HepG2 (cell line): ENCODE data around the gene FASLG. TPM values are rescaled to one million over a fixed set of nuclear protein-coding genes. Genes with fewer than 3 reads are reported as not detected.

ENCODE experiments used
- ATAC-seq: fragments of 200-7000 bp; cut with Tn5 transposase; 3 replicates; pipeline ENCODE4 v1.9.1; 2020; ENCODE audit warnings: mild to moderate bottlenecking, moderate library complexity
- BruUV-seq: library from RNA; stranded (reverse); fragments of 400-500 nt; replicated peaks from 2 replicates; lab custom pipeline; 2021; lab: Mats Ljungman, UMichigan
- CTCF ChIA-PET: fragments of 300-600 bp; formaldehyde crosslinking; extraction: SDS; loops from one replicate; lab custom pipeline; 2021; ENCODE audit warnings: low total read pairs, inconsistent platforms, low intra/inter-chr PET ratio; lab: Yijun Ruan, JAX
- POLR2A ChIA-PET: fragments of 350-600 bp; sonication (Branson Sonifier 250); formaldehyde crosslinking; loops from one replicate; lab custom pipeline; 2020; ENCODE audit warnings: antibody characterized with exemption, inconsistent platforms; lab: Yijun Ruan, JAX
- DNase-seq: peaks from one replicate; pipeline ENCODE4 v3.0.0-alpha.2; 2015; ENCODE audit warnings: low spot score
- FAIRE-seq: peaks from 3 replicates; lab custom pipeline; 2011; peaks lifted over from hg19 to GRCh38; lab: Jason Lieb, UNC
- H2AFZ ChIP-seq: one replicate; pipeline ENCODE4 v1.6.1; 2011; ENCODE audit warnings: low read length, inconsistent platforms
- H3K27ac ChIP-seq: fragments of 300-600 bp; 3 replicates; pipeline ENCODE4 v1.8.0; 2011; ENCODE audit warnings: mixed run types, mild to moderate bottlenecking, mixed read lengths, low read length, inconsistent platforms; ENCODE audit not compliant: insufficient read depth; ENCODE audit errors: extremely low read length
- H3K27me3 ChIP-seq, 2 experiments: fragments of 200-600 bp in 1 of 2; 2 replicates in 1 of 2; 3 replicates in 1 of 2; pipeline versions ENCODE4 v1.6.0 to v1.8.0; 2011; ENCODE audit warnings: low read length in 2 of 2, mild to moderate bottlenecking in 2 of 2, moderate library complexity in 2 of 2, inconsistent platforms in 1 of 2; ENCODE audit not compliant: insufficient read depth in 2 of 2, control insufficient read depth in 1 of 2
- H3K36me3 ChIP-seq, 2 experiments: fragments of 200-600 bp in 1 of 2; replicated peaks in 1 of 2; 2 replicates in 1 of 2; 3 replicates in 1 of 2; pipeline versions ENCODE4 v1.5.1 to v1.8.0; 2011; ENCODE audit warnings: low read length in 2 of 2, inconsistent platforms in 1 of 2; ENCODE audit not compliant: insufficient read depth in 2 of 2, control insufficient read depth in 1 of 2
- H3K4me1 ChIP-seq: 2 replicates; pipeline ENCODE4 v1.5.1; 2012; ENCODE audit warnings: low read length, inconsistent platforms; ENCODE audit not compliant: insufficient read depth
- H3K4me2 ChIP-seq: 2 replicates; pipeline ENCODE4 v1.6.0; 2011; ENCODE audit warnings: low read depth, low read length, inconsistent platforms
- H3K4me3 ChIP-seq, 3 experiments: fragments of 200-600 bp in 1 of 3; sonication (generic), shearing (Covaris generic) in 1 of 3; replicated peaks in 1 of 3; 2 replicates each; pipeline ENCODE4 v1.5.1; 2011 to 2016; ENCODE audit warnings: low read length in 3 of 3, inconsistent platforms in 2 of 3, low read depth in 2 of 3, mild to moderate bottlenecking in 2 of 3, control low read depth in 1 of 3, mixed read lengths in 1 of 3; ENCODE audit not compliant: insufficient read depth in 1 of 3
- H3K79me2 ChIP-seq: one replicate; pipeline ENCODE4 v1.6.1; 2011; ENCODE audit warnings: low read length, inconsistent platforms; ENCODE audit not compliant: insufficient read depth
- H3K9ac ChIP-seq: 2 replicates; pipeline ENCODE4 v1.6.0; 2011; ENCODE audit warnings: mild to moderate bottlenecking, low read depth, low read length, inconsistent platforms; ENCODE audit not compliant: insufficient read depth
- H3K9me3 ChIP-seq: 2 replicates; pipeline ENCODE4 v1.5.1; 2012; ENCODE audit warnings: mild to moderate bottlenecking, low read length
- H4K20me1 ChIP-seq: 2 replicates; pipeline ENCODE4 v1.6.0; 2011; ENCODE audit warnings: inconsistent platforms, mild to moderate bottlenecking, low read length, moderate library complexity; ENCODE audit not compliant: insufficient read depth
- CCDC6 ChIP-seq: sonication (generic); formaldehyde crosslinking; IDR thresholded peaks from 2 replicates; pipeline ENCODE4 v1.8.1; 2022; ENCODE audit warnings: mild to moderate bottlenecking, missing genetic modification reagents, moderate library complexity
- CEBPB ChIP-seq: IDR thresholded peaks from 2 replicates; pipeline ENCODE4 v1.6.1; 2011; ENCODE audit warnings: low read depth, low read length, improper control_type of control experiment, borderline replicate concordance
- CTCF ChIP-seq: sonication (generic); formaldehyde crosslinking; IDR thresholded peaks from 2 replicates; pipeline ENCODE4 v1.5.0; 2020; ENCODE audit warnings: mild to moderate bottlenecking, missing genetic modification reagents, moderate library complexity
- HNF1B ChIP-seq: sonication (generic); formaldehyde crosslinking; IDR thresholded peaks from 2 replicates; pipeline ENCODE4 v1.5.1; 2020; ENCODE audit warnings: mild to moderate bottlenecking, moderate library complexity, missing genetic modification reagents
- TMF1 ChIP-seq: sonication (generic); formaldehyde crosslinking; IDR thresholded peaks from 2 replicates; pipeline ENCODE4 v1.8.1; 2022; ENCODE audit warnings: low read depth, missing genetic modification reagents
- XBP1 ChIP-seq: sonication (generic); formaldehyde crosslinking; IDR thresholded peaks from 2 replicates; pipeline ENCODE4 v1.5.0; 2020; ENCODE audit warnings: missing genetic modification reagents
- ZGPAT ChIP-seq: IDR thresholded peaks from 2 replicates; pipeline ENCODE4 v1.6.1; 2016; ENCODE audit warnings: mild to moderate bottlenecking
- ZNF24 ChIP-seq: fragments of 450-650 bp; IDR thresholded peaks from 2 replicates; pipeline ENCODE4 v1.6.1; 2017; ENCODE audit warnings: antibody characterized with exemption, mild to moderate bottlenecking
- ZNF513 ChIP-seq: sonication (generic); formaldehyde crosslinking; conservative IDR thresholded peaks from 2 replicates; pipeline ENCODE4 v1.5.0; 2020; ENCODE audit warnings: missing genetic modification reagents
- ZSCAN29 ChIP-seq: sonication (generic); formaldehyde crosslinking; conservative IDR thresholded peaks from 2 replicates; pipeline ENCODE4 v1.4.0; 2020; ENCODE audit warnings: mild to moderate bottlenecking, missing genetic modification reagents
- WGBS: methylation state at CpG from one replicate; pipeline ENCODE4 v1.1.6; 2017; ENCODE audit warnings: low lambda C conversion rate; 5-methylcytosine and 5-hydroxymethylcytosine counted together
- in situ Hi-C: cut with HindIII; loops from 2 replicates; pipeline ENCODE4 v1.10.0; 2017; ENCODE audit warnings: low pct_unique_long_range_greater_than_20kb; ENCODE audit not compliant: extremely low pct_ligation_motif_present
- intact Hi-C: fragments of 100-400 bp; cut with micrococcal nuclease; formaldehyde crosslinking; loops from one replicate; pipeline ENCODE4 v1.10.0; 2022; ENCODE audit not compliant: unreplicated experiment
- polyA plus RNA-seq, 8 experiments: library from polyadenylated mRNA; depleted of rRNA in 3 of 8; stranded (reverse) in 7 of 8; unstranded in 1 of 8; fragments of >200 nt; fragmentation: Illumina TruSeq in 4 of 8; extraction: Trizol in 4 of 8; gene quantifications; 2 replicates each; pipeline versions ENCODE4 v1.2.1 to v1.2.3, GENCODE V29; 2011 to 2016; ENCODE audit warnings: low read depth in 4 of 8, missing spikeins in 1 of 8, mixed read lengths in 1 of 8; ENCODE audit not compliant: insufficient read depth in 1 of 8
- total RNA-seq, 5 experiments: library from RNA; depleted of rRNA; stranded (reverse); fragments of >200 nt; fragmentation: Illumina TruSeq; extraction: Trizol; gene quantifications; 2 replicates each; pipeline ENCODE4 v1.2.3, GENCODE V29; 2016; ENCODE audit warnings: low read depth in 1 of 5

Gene FASLG
- total and polyA plus RNA-seq, 2 of the 13 experiments (the other 11 are each of a cell fraction or from before 2014, with no cell fraction given) = 0.08 TPM; not detected in 1

GRCh38 chr1:172668097-172668496 lies 9.2 kb downstream of the FASLG start:
- Histone ChIP-seq H4K20me1 (no peaks in the 10 kb centered on the region), H3K4me3 (no peak overlapping the region), H3K79me2 (no peaks in the 10 kb centered on the region), H3K9me3 (no peaks in the 10 kb centered on the region), H3K27ac (no peak overlapping the region), H3K36me3 (no peaks in the 10 kb centered on the region), H3K4me2 (no peak overlapping the region), H3K27me3 (peaks cover 0 to under 1% of the 10 kb centered on the region in 2 experiments; a peak in 2 of 5 replicates), H3K4me1 (no peaks in the 10 kb centered on the region), H2AFZ (no peak overlapping the region), H3K9ac (no peak overlapping the region)
- 25% methylated on average over 3 of the region's 3 CpGs for WGBS
- BruUV-seq = no TSS peak
- ATAC-seq = no peak
- in situ Hi-C loops (no loop called here), intact Hi-C loops (no loop called here)
- DNase-seq = no peak
- 0 out of 2 replicates have a peak, but pooled peaks have one; percentile 8 for TF ChIP-seq CEBPB
- TF ChIP-seq CTCF = no peak
- CTCF ChIA-PET = no interaction called here
- no peak for FAIRE-seq
- POLR2A ChIA-PET = no interaction called here

- no TSS peak for BruUV-seq
- Histone ChIP-seq H3K27ac (no peak overlapping the region), H3K4me3 (no peak overlapping the region), H3K9me3 (no peaks in the 10 kb centered on the region), H3K27me3 (no peaks in the 10 kb centered on the region; a peak in 2 of 5 replicates), H3K79me2 (no peaks in the 10 kb centered on the region), H2AFZ (no peak overlapping the region), H3K9ac (no peak overlapping the region), H4K20me1 (no peaks in the 10 kb centered on the region), H3K4me2 (no peak overlapping the region), H3K4me1 (no peaks in the 10 kb centered on the region), H3K36me3 (no peaks in the 10 kb centered on the region)
- ChIA-PET POLR2A (no interaction called here), CTCF (no interaction called here)
- intact Hi-C loops = no loop called here
- in situ Hi-C loops = no loop called here
- FAIRE-seq (no peak), DNase-seq (no peak), ATAC-seq (no peak)
- 56% methylated on average over 3 of the region's 3 CpGs for WGBS
- no peak for TF ChIP-seq CCDC6 (CRISPR knock-in tag)
- TF ChIP-seq TMF1 (CRISPR knock-in tag) = no peak
- no peak for TF ChIP-seq HNF1B (CRISPR knock-in tag)
- TF ChIP-seq ZNF513 (CRISPR knock-in tag) = no peak
- TF ChIP-seq ZSCAN29 = no peak
- no peak for TF ChIP-seq XBP1 (CRISPR knock-in tag)
- TF ChIP-seq ZNF24 = no peak
- no peak for TF ChIP-seq ZGPAT (CRISPR knock-in tag)
Measured at GRCh38 chr1:172669011-172669410, 10.1 kb downstream of the FASLG start.
